AG04449 (cell line): ENCODE measurements around the gene DTD2.

Experiments
- CTCF ChIA-PET: fragments of 350-600 bp; formaldehyde crosslinking; extraction: SDS; loops from one replicate; lab custom pipeline; 2021; ENCODE audit warnings: antibody characterized with exemption; lab: Yijun Ruan, JAX
- POLR2A ChIA-PET: fragments of 400-600, 350-600 bp; formaldehyde crosslinking; extraction: SDS; loops from one replicate; lab custom pipeline; 2020; ENCODE audit warnings: antibody characterized with exemption, inconsistent platforms; lab: Yijun Ruan, JAX
- DNase-seq: peaks from one replicate; pipeline ENCODE4 v3.0.0-alpha.2; 2010; ENCODE audit warnings: low read depth, low spot score
- H3K4me3 ChIP-seq: 2 replicates; pipeline ENCODE4 v1.5.1; 2011; ENCODE audit warnings: low read depth, mild to moderate bottlenecking, control low read depth, low read length
- TF ChIP-seq, protein P1 (sequence below): IDR thresholded peaks from one replicate; pipeline ENCODE4 v1.5.1; 2011; ENCODE audit warnings: mild to moderate bottlenecking, moderate library complexity, low read length, control low read depth, inconsistent platforms; ENCODE audit not compliant: insufficient read depth; ENCODE audit errors: missing control alignments

DTD2 gene

DNA sequence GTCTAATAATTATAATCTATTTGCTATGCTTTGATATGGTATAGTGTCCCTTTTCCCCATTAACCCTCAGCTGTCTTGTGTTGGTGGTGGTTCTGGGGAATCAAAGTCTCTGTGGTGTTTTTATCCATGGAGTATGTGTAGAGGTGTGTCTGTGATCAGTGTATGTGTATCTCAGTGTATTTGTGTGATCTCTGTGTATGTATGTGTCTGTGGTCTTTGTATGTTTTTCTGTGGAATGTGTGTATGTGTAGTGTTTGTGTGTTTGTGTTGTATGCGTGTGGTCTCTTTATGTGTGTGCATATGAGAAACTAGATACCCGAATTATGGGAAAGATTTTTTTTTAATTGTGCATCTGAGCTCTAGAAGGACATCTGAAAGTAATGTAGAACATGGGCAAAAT lies 29.5 kb upstream of the DTD2 start:
- ChIA-PET POLR2A (no interaction called here), CTCF (no interaction called here)
- TF ChIP-seq, protein P1, sequence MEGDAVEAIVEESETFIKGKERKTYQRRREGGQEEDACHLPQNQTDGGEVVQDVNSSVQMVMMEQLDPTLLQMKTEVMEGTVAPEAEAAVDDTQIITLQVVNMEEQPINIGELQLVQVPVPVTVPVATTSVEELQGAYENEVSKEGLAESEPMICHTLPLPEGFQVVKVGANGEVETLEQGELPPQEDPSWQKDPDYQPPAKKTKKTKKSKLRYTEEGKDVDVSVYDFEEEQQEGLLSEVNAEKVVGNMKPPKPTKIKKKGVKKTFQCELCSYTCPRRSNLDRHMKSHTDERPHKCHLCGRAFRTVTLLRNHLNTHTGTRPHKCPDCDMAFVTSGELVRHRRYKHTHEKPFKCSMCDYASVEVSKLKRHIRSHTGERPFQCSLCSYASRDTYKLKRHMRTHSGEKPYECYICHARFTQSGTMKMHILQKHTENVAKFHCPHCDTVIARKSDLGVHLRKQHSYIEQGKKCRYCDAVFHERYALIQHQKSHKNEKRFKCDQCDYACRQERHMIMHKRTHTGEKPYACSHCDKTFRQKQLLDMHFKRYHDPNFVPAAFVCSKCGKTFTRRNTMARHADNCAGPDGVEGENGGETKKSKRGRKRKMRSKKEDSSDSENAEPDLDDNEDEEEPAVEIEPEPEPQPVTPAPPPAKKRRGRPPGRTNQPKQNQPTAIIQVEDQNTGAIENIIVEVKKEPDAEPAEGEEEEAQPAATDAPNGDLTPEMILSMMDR = no peak
- no peak overlapping the region for H3K4me3 ChIP-seq
- DNase-seq = no peak

DNA sequence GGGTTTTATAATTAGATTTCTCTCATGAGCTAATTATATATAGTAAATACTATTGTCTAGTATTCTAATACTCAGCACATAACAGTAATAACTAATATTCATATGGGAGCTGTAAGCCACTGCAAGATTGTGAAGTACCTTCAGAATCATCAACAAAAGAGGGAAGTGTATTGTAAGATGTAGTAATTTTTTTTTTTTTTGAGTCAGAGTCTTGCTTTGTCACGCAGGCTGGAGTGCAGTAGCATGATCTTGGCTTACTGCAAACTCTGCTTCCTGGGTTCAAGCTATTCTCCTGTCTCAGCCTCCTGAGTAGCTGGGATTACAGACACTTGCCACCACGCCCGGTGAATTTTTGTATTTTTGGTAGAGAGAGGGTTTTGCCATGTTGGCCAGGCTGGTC lies 27.4 kb upstream of the DTD2 start:
- H3K4me3 ChIP-seq = no peak overlapping the region
- DNase-seq = no peak
- TF ChIP-seq, protein P1 = no peak
- CTCF ChIA-PET = no interaction called here
- POLR2A ChIA-PET = no interaction called here

DNA sequence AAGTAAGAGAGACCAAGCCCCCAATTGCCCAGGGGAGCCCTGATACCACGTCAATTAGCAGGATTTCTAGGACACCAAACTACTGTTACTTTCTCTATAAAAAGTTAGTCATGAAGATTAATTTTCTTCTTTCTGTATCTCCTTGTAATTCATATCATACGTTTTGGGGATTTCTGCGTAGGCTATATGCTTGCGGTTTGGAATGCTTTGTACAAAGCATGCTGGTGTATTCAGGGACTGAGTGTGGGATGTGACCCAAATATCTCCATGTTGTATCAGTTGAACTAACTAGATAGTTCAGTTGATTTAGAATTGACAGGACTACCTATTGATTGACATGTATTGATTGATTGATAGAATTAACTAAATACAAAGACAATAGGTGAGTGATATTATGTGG lies 22.9 kb upstream of the DTD2 start:
- CTCF ChIA-PET = interaction anchor here (1.5 kb wide), 1 partner anchor 25 kb away, joined by 3 read pairs; no protein-coding TSS in a partner anchor
- POLR2A ChIA-PET = no interaction called here
- H3K4me3 ChIP-seq = no peak overlapping the region
- TF ChIP-seq, protein P1 = no peak
- no peak for DNase-seq

DNA sequence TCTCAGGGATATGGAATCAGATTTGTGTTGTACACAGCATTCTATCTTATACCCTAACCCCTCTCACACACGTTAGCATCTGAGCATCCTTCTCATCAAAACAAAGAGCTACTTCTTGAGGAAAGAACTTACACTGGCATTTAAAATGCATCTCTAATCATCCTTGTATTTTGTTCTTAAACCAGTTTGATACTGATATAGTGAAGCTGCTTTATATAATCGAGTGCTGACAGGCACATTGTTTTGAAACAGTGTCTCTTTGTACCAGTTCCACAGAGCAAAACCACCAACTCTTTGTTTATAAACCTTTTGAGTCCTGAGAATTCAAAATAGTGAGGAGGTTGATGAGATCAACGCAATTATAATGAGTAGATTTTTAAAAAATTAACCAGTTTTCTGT lies 21.7 kb upstream of the DTD2 start:
- TF ChIP-seq, protein P1 = no peak
- POLR2A ChIA-PET = no interaction called here
- CTCF ChIA-PET = interaction anchor here (1.1 kb wide), 1 partner anchor 31 kb away, joined by 3 read pairs; no protein-coding TSS in a partner anchor
- DNase-seq = no peak
- H3K4me3 ChIP-seq = no peak overlapping the region

DNA sequence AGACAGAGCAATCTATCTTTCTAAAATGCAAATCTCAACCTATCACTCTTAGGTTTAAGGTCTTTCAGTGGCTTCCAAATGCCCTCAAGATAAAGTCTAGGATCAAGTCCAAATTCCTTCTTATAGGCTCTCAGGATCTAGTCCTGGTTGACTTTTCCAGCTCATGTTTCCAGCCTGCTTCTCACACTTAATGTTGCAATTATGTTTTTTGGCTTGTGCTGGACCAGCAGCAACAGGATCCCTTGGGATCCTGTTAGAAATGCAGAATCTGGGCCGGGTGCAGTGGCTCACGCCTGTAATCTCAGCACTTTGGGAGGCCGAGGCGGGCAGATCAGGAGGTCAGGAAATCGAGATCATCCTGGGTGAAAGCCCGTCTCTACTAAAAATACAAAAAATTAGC lies 19.9 kb upstream of the DTD2 start:
- TF ChIP-seq, protein P1 = no peak
- DNase-seq = no peak
- no peak overlapping the region for H3K4me3 ChIP-seq
- CTCF ChIA-PET = interaction anchor here (1.6 kb wide), 1 partner anchor 27 kb away, joined by 3 read pairs; no protein-coding TSS in a partner anchor
- POLR2A ChIA-PET = no interaction called here

DNA sequence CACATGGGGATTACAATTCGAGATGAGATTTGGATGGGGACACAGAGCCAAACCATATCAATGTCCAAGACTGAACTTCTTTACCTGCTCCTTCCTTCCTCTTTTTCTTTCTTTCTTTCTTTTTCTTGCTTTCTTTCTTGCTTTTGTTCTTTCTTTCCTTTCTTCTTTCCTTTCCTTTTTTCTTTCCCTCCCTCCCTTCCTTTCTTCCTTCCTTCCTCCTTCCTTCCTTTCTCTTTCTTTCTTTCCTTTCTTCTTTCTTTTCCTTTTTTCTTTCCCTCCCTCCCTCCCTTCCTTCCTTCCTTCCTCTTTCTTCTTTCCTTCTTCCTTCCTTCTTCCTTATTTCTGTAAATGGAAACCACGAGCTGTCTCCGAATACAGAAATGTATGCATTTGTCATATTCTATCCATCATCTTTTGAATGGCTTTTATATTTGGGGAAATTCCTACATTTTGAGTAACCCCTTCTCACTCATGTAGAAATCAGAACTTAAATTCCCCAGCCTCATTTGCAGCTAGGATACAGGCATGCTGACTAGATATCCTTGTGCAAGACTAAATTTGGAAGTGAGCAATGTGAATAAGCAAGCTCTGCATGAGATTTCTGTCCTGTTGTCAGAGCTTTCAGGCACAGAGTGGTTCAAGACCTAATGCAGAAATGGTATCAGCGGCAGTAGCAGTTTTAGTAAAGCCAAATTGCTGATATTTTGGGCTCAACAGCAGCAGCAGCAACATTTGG lies 19.0 kb upstream of the DTD2 start:
- no peak overlapping the region for H3K4me3 ChIP-seq
- POLR2A ChIA-PET = no interaction called here
- TF ChIP-seq, protein P1 = no peak
- no peak for DNase-seq
- CTCF ChIA-PET = interaction anchor here (1.6 kb wide), 1 partner anchor 26 kb away, joined by 3 read pairs; no protein-coding TSS in a partner anchor
